Suprapubic skin (tissue), 3 donors: Measurements from ENCODE around the gene IGF2R.

ENCODE experiments used
- POLR2AphosphoS5 ChIP-seq, 3 donors: sonication (generic); formaldehyde crosslinking; IDR thresholded peaks; one replicate each; pipeline ENCODE4 v1.6.1; 2017; ENCODE audit warnings: antibody characterized with exemption in 3 of 3
- TF ChIP-seq, protein P1 (sequence below), 2 donors: fragments of 200-600 bp in 1 of 2; fragments of 450-650 bp in 1 of 2; sonication (generic) in 1 of 2; IDR thresholded peaks; one replicate each; pipeline ENCODE4 v1.5.1; 2016 to 2019; ENCODE audit warnings: antibody characterized with exemption in 2 of 2, mild to moderate bottlenecking in 1 of 2, moderate library complexity in 1 of 2

DNA sequence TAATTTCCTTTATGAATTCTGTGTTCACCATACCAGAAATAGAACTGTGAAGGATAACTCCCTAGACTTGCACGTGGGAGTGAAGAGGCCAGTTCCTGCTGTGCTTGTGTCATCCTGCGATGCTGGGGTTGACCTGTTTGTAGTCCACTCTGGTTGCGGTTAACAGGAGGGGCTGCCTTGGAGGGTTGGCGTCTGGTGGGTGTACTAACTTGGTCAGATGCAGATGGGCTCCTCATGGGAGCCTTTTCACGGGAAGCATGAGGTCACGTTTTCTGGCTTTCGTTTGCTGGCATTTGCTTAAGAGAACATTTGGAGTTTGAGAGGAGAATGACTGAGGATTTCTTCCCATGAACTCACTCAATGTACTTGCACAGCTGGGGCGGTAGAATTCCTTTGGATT lies 41.2 kb downstream of the IGF2R start:
- TF ChIP-seq, protein P1, sequence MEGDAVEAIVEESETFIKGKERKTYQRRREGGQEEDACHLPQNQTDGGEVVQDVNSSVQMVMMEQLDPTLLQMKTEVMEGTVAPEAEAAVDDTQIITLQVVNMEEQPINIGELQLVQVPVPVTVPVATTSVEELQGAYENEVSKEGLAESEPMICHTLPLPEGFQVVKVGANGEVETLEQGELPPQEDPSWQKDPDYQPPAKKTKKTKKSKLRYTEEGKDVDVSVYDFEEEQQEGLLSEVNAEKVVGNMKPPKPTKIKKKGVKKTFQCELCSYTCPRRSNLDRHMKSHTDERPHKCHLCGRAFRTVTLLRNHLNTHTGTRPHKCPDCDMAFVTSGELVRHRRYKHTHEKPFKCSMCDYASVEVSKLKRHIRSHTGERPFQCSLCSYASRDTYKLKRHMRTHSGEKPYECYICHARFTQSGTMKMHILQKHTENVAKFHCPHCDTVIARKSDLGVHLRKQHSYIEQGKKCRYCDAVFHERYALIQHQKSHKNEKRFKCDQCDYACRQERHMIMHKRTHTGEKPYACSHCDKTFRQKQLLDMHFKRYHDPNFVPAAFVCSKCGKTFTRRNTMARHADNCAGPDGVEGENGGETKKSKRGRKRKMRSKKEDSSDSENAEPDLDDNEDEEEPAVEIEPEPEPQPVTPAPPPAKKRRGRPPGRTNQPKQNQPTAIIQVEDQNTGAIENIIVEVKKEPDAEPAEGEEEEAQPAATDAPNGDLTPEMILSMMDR (IDR thresholded peaks at IDR 0.05): no peak
- TF ChIP-seq POLR2AphosphoS5 (IDR thresholded peaks at IDR 0.05): no peak
